GM19240 (cell line): Measurements from ENCODE around the gene PI4K2A.
A peak's percentile ranks its signal among the peaks of the same experiment; 100 is the strongest.
"Not testable (repeated sequence)": the region's sequence is repeated elsewhere in the genome, so short reads cannot be mapped to it uniquely, and the experiment has no call there.

ENCODE experiments used
- DNase-seq: peaks from one replicate; pipeline ENCODE4 v3.0.0; 2011; ENCODE audit warnings: low spot score; ENCODE audit not compliant: insufficient read length

Gene PI4K2A

DNA sequence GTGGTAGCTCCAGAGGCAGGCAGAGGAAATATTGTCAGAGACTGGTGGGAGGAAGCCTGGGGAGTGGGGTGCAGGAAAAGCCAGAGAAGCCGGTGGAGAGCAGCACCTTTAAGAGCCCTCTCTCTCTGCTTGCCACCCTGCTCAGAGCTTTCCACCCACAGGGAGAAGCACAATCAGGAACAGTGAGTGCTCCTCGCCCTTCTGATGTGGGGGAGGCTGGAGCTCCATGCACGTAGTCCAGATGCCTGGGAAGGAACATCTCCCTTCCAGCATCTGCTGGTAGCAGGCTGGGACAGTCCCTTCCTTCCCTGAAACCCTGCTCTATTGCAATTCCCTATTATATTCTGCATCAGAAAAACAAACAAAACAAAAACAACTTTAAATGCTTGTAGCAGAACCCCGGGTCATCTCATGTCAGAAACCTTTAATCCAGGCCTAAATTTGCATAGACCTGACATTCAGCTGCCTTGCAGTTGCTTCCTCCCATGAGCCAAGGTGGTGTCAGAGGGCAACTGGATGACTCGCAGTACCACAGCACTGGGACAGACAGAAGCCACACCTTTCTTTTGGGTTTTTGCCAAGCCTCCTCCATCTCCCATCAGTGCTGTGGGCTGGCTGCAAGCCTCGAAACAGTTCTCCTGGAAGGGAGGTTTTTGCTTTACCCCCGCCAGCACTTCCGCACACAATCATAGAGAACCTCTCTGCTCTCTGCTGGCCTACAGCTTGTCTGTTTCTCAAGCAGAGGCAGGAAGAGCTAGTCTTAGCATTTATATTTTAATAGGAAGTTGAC lies 33.5 kb downstream of the PI4K2A start:
- no peak for DNase-seq

DNA sequence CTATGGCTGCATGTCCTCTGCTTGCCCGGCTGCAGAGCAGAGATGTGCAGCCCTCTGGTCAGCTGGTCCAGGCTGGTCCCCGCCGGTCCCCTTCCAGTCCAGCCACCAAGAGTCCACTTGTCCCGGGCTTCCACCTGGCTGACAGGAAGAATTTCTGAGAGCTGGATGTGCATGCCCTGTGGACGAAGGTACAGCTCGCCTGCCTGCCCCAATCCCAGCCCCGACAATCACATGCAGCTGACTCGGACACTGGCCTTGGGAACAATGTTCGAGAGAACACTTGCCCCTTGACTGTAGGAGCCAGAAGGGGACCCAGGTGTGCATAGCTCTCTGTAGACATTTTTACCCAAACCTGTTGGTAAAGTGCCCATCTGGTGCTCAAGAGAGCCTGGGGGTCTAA lies 34.8 kb downstream of the PI4K2A start:
- no peak for DNase-seq

DNA sequence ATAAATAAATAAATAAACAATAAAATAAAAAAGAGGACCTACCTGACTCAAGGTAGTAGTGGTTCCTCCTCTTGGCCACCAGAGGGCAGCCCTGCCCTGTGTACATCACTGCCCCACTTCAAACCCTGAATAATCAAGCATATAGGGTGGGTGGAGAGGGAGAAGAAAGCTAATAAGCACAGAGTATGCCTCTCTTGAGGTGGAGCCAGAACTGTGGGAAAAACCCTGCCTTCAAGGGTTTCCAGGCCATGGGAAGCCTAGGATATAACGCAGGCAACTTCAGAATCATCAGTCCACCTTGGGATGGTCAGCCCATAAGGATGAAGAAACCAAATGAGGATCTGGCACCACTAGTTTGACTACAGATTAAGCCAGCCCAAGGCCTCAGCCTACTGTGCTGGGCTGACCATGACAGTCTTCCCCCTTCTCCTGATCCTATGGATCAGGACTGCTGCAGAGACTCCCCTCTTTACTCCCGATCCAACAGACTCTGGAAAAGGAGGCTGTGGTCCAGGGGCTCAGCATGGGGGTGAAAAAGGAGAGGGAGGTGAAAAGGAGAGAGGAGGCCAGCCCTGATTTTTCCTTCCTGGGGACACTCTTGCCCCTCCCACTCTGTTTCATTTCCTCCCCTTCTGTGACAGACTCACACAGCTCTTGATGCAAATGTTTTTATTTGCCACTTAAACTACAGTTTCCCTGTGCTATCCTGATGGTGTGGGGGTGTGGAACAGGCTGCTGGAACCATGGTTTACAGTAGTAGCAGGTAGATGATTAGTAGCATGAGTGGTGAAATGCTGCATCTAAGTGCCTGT lies 36.5 kb downstream of the PI4K2A start:
- DNase-seq = peak; percentile 71

DNA sequence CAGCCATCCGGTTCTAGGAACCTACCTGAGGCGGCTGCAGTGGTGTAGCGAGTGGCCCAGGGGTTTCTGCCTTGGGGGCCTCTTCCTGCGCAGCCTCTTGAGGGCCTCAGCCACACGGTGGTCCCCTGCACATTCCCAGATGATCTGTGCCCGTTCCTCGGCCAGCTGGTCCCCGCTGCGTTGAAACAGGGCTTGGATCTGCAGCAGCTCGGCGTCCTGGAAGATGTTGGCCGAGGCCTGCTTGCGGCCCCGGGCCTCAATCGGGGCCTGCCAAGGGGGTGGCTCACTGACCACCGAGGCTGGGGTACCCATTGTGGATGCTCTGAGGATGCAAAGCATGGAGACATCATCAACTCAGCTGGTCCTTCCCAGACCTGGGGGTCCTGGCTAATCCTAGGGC lies 39.1 kb downstream of the PI4K2A start:
- DNase-seq = no peak

DNA sequence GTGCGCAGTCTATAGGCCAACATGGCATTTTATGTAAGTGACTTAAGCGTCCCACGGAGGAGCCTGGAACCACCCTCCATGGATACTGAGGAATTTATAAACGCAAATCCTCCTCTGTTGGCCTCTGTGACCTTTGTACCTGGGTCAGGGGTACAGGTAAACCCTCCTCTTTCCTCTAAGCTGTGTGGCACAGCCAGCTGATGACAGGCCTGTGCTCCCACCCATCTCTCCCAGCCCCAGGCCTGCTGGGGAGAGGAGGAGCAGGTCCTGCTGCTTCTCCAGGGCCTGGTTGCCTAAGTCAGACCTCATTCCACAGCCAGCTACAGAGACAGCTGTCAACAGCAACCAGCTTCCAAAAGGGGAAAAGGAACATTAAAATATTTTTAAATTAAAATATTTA lies 41.6 kb downstream of the PI4K2A start:
- DNase-seq = no peak

DNA sequence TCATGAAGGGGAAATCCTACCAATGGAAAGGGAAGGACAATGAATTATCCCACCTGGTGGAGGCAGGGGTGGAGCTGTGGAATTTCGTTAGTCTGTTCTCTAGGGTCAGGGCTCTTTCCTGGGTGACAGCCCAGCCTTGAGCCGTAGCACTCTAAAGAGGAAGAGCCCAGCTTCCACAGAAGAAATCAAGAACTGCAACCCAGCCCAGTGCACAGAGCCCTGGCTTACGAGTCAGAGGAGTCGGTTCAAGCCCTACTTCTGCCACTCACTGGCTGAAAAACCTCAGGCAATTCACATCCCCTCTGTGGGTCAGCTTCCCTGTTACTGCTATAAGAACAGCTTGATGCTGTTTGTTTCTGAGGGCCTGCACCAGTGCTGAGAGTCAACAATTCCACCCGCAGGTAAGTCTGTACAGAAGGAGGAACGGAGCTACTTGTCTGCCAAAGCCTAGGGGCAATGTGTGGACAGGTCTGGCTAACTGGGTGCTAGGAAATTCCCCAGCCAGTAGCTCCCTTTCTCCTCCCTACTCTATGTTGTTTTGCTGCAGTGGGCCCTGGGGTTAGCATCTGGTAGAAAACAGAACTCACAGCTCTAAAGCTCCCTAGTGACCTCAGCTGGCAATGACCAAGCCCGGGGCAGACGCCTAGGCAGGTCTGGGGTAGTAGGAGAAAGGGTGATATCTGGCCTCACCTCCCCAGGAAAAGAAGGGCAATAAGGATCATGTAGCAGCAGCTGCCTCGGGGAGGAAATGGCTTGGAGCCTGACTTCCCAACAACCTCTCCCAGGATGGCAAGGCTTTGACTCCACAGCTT lies 43.3 kb downstream of the PI4K2A start:
- no peak for DNase-seq

DNA sequence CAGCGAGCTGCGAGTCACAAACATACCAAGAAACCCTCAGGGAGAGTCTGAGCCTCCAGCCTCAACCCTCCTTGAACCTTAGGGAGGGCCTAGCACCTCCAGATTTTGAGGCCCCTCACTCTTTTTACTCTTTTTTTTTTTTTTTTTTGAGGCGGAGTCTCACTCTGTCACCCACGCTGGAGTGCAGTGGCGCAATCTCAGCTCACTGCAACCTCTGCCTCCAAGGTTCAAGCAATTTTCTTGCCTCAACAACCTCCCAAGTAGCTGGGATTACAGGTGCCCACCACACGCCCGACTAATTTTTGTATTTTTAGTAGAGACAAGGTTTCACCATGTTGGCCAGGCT lies 43.9 kb downstream of the PI4K2A start:
- DNase-seq = not testable (repeated sequence)

DNA sequence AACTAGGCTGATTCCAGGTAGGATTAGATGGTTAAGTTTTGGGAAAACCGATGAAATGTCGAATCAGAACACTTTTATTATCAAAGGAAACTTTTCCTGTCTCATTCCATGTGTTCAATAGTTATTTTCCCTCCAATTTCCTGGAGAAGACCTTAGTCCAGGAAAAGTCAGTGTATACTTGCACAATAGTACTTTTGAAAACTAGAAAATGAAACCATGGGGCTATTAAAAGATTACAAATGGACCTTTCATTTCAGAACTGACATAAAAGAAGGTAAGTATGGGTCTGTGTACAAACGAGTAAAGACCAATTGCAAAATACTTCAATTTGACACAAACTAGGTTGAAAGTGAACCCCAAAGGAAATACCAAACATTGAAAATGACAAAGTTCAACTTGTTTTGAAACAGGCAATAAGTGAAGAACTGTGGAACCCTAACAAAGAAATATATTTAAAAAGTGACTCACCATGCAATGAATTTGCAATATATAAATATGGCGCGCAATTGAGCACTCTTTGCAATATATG lies 44.5 kb downstream of the PI4K2A start:
- no peak for DNase-seq

DNA sequence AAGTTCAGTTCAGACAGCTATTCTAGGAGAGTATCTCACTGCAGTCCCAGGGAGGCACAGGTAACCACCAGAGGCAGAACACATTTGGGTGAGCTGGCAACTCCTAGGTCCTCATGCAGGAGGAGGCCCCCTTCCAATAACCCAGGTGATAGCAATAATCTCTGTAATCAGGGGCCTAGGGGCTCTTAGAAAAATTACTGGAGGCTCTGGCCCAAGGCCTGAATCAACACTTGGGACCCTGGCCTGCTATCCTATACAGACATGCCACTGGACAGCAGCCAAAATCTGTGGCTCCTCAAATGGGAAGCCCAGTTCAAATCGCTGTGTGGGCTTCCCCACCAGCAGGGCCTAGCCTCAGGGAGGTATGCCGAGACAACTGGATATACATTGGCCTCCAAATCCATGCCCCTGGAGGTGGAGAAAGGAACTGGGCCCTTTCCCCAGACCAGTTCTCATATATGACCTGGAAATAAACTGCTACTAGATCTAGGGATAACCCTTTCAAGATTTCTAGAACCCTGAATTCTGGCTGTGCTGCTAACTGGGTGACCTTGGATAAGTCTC lies 45.0 kb downstream of the PI4K2A start:
- DNase-seq = no peak

DNA sequence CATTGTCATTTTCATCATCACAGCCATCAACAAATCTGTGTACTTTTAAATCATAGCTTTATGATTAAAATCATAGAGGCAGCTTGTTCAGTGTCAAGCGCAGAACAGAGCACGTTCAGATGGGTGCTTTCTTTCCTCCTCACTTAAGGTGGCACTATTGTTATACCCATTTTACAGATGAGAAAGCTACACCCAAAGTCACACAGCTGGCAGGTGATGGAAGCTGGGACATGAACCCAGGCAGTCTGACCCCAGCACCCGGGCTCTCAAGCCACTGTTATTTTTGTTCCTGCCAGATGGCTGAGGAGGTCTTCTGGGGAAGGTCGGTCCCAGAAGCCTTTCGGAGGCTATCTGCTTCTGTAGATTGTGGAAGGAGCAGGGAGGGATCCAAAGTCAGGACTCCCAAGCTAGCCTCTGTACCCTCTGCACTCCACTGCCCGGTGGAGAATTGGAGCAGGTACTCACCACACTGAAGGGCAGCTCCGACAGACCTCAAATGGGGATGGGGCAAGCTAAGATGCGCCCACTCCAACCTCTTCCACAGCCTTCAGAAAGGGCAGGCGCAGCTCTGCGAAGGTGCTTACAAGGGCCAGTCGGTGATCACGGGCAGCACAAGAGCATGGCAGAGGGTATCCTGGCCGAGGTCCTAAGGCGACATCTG lies 46.0 kb downstream of the PI4K2A start:
- DNase-seq = no peak

DNA sequence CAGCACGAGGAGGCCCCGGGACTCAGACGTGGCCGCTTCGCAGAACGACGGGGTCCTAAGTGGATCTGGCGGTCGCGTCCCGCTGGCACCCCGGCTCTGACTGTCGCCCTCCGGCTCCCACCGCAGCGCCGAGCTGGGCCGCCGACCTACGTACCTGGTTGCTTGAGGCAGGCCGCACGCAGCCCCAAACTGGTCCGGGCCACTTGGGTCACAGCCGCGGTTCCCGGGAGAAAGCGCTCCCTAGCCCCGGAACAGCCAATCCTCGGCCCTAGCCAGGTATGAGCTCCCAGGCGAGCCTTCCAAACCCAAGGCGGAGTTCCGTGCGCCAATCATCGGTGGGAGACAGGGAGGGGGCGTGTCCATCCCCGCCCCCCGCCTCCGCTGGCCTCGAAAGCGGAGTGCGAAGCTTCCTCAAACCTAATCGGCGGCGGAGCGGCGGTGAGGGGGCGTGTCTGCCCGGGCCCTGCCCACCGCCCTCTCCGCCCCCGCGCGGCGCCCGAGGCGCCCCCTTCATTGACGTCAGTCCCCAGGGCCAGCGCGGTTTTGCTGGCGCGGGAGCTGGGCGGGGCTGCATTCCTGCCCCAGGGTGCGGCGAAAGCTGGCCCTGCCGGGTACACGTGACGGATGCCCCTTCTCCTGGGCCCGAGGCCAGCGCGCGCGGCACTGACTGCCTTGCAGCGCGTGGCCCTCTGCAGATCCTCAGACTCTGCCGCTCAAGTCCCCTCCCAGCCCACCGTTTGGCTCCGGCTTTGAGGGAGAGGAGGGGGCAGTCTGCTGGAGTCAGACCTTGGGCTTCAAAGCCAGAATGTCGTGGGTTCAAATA lies 46.7 kb downstream of the PI4K2A start, which contains the start of gene AVPI1:
AVPI1 (minus strand) TSS at position 280 of the 823 bp plus-strand sequence. CDS start 7,336 bp downstream, outside the sequence.
- peak; percentile 86 for DNase-seq

DNA sequence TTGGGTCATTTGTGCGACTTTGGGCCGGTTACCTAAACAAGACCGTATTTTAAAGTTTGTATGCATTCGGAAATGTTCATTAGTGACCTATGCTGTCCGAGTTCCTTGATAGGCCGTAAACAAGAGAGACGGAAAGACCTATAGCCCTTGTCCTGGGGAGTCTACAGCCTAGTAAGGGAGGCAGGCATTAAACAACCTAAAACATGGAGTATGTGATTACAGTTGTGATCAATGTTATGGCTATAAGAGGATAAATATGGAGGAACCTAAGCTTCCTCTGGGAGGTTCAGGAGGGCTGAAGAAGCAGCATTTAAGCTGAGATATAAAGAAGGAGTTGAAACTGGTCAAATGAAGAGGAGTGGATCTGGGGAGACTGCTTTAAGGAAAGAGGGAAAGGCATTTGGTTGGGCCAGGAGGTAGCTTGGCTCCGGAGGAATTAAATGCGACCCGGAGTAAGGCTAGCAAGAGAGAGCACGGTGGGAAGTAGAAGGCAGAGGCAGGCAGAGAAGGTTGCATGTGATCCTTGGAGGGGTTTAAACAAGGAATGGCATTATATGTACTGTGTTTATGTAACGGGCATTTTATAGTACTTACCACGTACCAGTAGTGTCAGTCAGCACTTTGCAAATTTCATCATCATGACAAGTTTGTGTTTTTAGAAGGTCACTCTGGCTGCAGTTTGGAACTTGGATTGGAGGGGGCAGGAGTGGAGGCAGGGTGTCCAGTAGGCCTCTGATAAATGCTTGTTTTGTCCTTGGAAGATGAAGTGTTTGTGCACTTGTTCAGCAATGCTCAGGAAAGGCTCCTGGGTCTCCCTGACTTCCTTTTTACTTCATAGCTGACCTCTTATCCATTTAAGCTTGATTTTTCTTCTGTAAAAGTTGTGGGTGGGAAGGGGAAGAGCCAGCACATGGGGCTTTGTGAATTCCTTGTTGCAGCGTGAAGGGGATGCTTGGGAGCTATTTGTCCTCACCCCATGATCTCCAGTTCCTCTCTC lies 47.6 kb downstream of the PI4K2A start:
- no peak for DNase-seq

DNA sequence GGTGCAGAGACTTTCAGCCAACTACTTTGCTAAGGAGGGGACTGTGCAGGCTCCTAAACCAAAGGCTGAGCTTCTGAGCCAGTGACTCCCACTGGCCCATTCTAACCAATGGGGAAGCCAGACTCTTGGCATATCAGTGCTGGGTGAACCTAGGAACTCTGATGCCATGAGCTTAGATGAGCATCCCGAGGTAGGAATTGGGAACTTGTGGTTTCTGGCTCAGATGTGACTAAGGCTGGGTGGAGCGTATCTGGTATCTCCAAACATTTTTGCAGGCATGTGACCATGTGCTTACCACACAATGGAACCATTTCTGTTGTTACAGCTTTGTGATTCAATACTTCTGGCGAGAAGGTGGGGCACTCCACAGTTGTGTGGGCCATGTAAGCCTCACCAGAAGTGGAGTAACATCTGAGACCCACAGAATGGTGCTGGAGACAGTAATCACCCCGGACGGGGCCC lies 49.1 kb downstream of the PI4K2A start:
- DNase-seq = no peak

DNA sequence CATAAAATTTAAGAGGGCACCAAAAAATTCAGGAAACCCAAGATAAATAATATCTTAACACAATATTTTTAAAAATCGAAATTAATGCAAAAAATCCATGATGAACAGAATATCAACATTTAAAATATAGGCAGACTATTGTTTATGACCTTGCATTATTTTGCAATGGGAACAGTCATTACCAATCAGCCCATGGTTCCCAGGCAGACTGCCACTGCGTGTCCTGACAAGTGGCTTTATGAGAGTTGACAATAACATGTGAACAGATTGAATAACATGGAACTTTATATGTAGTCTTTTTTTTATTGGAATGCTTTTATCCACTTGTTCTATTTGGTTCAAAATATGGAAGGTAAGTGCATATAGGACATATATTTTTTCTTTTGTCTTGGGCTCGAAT lies 49.7 kb downstream of the PI4K2A start:
- DNase-seq = no peak

DNA sequence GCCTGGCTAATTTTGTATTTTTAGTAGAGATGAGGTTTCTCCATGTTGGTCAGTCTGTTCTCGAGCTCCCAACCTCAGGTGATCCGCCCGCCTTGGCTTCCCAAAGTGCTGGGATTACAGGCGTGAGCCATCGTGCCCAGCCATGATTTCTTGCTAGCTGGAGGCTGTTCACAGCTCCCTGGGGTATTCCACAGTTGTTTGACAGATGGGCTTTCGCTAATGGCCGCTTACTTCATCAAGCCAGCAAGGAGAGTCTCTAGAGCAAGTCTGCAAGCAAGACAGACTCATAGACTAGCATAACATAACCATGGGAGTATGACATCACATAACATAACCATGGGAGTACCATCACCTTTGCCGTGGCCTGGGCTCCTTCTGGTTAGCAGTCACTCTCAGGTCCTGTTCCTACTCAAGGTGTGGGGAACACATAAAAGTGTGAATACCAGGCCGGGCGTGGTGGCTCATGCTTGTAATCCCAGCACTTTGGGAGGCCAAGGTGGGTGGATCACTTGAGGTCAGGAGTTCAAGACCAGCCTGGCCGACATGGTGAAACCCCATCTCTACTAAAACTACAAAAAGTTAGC lies 57.7 kb downstream of the PI4K2A start:
- DNase-seq = not testable (repeated sequence)

DNA sequence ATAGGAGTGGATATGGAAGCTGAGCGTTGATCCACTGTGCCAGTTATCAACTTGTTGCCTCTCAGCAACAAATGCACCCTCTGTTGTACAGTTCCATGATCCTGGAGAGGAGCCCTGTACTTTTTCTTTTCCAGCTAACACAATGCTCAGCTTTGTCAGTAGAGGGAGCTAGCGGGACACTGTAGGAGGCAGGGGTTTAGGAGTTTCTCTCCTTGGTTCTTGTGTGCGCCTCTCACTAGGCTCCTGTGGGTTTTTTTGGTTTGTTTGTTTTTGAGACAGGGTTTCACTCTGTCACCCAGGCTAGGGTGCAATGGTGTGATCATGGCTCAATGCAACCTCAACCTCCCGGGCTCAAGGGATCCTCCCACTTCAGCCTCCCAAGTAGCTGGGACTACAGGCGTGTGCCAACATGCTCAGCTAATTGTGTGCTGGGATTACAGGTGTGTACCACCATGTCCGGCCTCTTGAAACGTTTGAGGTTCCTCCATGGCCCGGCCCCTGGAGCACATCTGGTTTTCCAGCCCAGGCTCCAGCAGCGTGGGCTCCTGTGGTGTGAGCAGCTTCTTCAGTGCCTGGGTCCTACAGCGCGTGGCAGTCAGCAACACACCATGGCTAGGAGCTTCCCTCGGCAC lies 61.1 kb downstream of the PI4K2A start:
- DNase-seq = peak; percentile 85

DNA sequence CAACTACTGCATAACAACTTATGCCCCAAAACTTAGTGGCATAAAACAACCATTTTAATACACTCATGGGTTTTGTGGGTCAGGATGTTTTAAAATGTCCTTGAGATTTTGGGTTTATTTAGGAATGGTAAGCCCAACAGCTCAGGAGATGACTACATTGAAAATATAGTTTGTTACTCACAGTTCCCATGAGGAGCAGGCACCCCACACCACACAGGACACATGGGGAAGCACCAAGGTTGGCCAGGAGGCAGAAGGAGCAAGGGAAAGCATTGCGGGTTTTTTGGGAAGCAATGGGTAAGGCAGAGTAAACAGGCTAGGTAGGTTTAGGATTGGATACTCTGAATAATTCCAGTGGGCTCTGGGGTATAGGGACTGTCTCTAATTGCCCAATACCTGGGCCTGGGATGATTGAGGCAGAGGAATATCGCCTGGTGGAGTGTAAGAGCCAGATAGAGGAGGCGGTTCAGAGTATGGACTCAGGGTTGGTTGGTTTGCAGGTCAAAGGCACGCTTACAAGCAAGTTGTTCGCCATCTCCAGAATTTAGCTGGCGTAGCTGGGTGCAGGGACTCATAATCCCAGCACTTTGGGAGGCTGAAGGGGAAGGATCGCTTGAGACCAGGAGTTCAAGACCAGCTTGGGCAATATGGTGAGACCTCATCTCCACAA lies 63.1 kb downstream of the PI4K2A start:
- no peak for DNase-seq
